Ammon's horn (tissue), 1 donor: ENCODE data around the gene MANBA.

Source experiments
- DNase-seq: peaks from one replicate; pipeline ENCODE4 v3.0.0-alpha.2; 2016; ENCODE audit warnings: low spot score

The MANBA gene

DNA sequence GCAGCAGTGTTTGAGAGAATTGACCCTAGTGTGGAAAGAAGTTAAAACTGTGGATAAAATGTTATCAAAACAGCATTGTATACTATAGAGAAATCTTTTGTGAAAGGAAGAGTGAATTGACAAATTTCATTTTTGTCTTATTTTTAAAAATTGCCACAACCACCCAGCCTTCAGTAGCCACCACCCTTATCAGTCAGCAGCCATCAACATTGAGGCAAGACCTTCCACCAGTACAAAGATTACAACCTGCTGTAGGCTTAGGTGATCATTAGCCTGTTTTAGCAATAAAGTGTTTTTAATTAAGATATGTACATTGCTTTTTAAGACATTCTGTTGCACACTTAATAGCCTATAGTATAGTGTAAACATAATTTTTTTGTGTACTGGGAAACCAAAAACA, 168.5 kb downstream of the MANBA start:
- no peak for DNase-seq

DNA sequence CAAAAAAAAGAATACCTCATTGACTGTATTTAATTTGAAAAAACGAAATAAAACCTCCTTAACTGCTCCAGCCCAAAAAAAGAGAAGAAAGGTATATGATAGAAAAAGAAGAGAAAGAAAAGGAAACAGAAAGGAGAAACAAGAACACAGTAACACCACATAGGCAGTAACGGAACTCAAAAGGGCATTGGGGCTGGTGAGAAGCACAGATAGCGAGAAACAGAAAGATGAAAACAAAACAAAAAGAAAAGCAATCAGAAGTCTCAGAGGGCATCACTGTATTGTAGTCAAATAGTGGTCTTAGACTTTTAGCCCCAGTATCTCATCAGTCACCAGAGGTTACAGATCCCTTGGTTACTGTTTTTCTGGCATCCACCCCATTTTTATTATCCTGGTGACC, 171.0 kb downstream of the MANBA start:
- no peak for DNase-seq

DNA sequence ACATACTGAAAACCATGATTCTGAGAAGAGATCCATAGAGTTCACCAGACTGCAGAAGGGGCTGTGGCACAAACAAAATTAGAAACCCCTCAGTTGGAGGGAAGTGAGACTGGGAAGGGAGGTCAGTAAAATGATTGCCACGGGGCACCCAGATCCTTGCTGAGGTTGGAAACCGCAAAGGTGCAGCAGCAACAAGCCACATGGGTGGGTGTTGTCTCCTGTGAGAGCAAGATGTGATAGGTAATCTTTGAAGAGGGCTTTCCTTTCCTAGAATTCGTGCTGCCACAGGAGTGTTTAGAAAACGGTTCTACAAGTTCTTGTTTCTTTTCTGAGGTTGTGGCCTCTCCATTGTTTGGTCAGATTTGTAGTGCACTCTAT, 174.1 kb downstream of the MANBA start:
- no peak for DNase-seq

DNA sequence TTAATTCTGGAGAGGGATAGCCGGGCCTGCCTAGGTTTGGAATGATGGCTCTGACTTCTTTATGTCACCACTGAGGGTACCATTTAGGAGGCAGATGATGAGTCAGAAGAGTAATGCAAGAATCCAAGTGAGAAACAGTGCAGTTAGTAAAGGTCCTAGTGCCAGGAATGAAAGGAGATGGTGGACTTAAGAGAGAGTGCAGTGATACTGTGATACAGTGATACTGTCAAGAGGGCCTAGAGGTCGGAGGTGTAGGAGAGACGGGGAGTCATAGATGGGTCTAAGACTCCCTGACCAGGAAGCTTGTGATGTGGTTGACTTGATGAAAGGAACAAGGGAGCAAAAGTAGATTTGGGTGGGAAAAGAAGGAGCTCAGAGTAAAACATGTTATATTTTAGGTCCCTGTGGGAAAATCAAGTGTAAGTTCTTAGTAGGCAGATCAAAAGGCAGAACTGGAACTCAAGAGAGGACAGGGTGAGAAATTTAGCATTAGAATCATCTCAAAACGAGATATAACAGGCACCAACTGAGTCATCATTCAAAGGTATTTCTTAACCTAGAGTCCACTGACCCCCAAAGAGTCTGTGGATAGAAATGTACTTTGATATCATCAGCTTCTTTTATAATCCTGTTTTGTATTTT, 174.6 kb downstream of the MANBA start:
- DNase-seq: no peak

DNA sequence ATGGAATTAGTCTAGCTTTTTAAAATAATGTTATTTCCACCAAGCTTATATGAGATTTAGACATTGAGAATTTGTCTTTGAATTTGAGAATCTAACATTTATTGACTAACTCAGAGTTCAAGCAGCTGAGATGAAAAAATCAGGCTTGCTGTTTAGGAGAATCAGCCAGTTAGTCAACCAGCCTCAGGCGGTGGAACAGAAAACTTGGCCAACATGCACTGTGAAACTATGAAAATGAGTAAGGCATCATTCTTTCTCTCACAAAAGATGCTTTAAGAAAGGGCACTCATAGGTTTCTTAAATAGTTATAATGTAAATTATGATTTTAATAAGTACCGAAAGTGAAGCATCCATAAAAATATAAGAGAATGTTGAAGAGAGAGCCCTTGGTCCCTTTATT, 175.4 kb downstream of the MANBA start:
- no peak for DNase-seq

DNA sequence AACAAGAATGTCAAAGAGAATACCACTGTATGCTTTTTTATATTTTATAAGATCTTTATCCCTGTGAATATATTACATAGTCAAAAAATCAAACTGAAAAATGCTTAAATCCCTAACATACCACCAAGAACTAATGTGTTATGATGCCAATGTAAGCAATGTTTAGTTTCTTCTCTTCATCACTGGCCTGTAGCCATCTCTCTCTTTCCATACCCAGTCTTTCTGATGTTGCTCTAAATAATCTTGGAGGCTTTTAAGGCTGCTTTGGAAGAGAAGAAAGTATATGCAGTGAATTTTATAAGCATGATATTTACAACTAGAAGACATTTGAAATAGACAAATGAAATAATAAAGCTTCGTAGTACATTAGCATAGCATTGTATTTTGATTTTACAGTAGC, 176.7 kb downstream of the MANBA start:
- DNase-seq: no peak
